OCI-LY3 (cell line): ENCODE data around the gene MTHFD2.

Experiments used
- H2AFZ ChIP-seq: fragments of 200-600, 300-600 bp; shearing (Covaris generic); 2 replicates; pipeline ENCODE4 v1.6.0; 2014; ENCODE audit warnings: antibody characterized with exemption, low read depth, low read length
- H3K27ac ChIP-seq: fragments of 200-600, 300-600 bp; sonication (generic); 2 replicates; pipeline ENCODE4 v1.5.1; 2014; ENCODE audit warnings: mild to moderate bottlenecking, low read length, moderate library complexity, mixed read lengths
- H3K27me3 ChIP-seq: fragments of 200-600, 300-600 bp; sonication (generic); 2 replicates; pipeline ENCODE4 v1.6.1; 2014; ENCODE audit warnings: low read depth, low read length, mixed read lengths
- H3K36me3 ChIP-seq: fragments of 200-600, 300-600 bp; sonication (generic); replicated peaks from 2 replicates; pipeline ENCODE3; 2014; ENCODE audit warnings: low read depth, low read length, mixed read lengths
- H3K4me1 ChIP-seq: fragments of 300-600, 200-600 bp; sonication (generic); 2 replicates; pipeline ENCODE4 v1.6.1; 2014; ENCODE audit warnings: low read length, mixed read lengths
- H3K4me2 ChIP-seq: fragments of 200-600, 300-600 bp; sonication (generic); 2 replicates; pipeline ENCODE4 v1.6.1; 2014; ENCODE audit warnings: low read length, mixed read lengths
- H3K4me3 ChIP-seq: fragments of 300-600, 200-600 bp; sonication (generic); 2 replicates; pipeline ENCODE4 v1.5.1; 2014; ENCODE audit warnings: antibody characterized with exemption, mild to moderate bottlenecking, low read length, moderate library complexity
- H3K79me2 ChIP-seq: fragments of 300-600, 200-600 bp; shearing (Covaris generic); 2 replicates; pipeline ENCODE4 v1.6.1; 2014; ENCODE audit warnings: mild to moderate bottlenecking, low read length, mixed read lengths
- H3K9ac ChIP-seq: fragments of 300-600, 200-600 bp; shearing (Covaris generic); 2 replicates; pipeline ENCODE4 v1.6.0; 2014; ENCODE audit warnings: mild to moderate bottlenecking, low read length, moderate library complexity
- H3K9me3 ChIP-seq: fragments of 200-600, 300-600 bp; shearing (Covaris generic); 2 replicates; pipeline ENCODE4 v1.6.1; 2014; ENCODE audit warnings: low read length, mixed read lengths; ENCODE audit not compliant: insufficient read depth
- H4K20me1 ChIP-seq: fragments of 200-600, 300-600 bp; sonication (generic); 2 replicates; pipeline ENCODE4 v1.6.1; 2016; ENCODE audit warnings: low read length, mixed read lengths; ENCODE audit not compliant: insufficient read depth
- CTCF ChIP-seq: fragments of 200-600, 300-600 bp; sonication (generic); IDR thresholded peaks from 2 replicates; pipeline ENCODE4 v1.5.1; 2014; ENCODE audit warnings: antibody characterized with exemption, low read length, low read depth
- EZH2phosphoT487 ChIP-seq: fragments of 200-600 bp; shearing (Covaris generic); IDR thresholded peaks from 2 replicates; pipeline ENCODE4 v1.6.1; 2018; ENCODE audit warnings: antibody characterized with exemption, mixed run types, low read depth

Gene MTHFD2

GRCh38 chr2:74198461-74199274 is at the start of gene MTHFD2:
Gene MTHFD2 (plus strand): TSS chr2:74198615. CDS start chr2:74198642, 27 bp downstream.
- peaks cover 46% of the 10 kb centered on the region for H3K4me1 ChIP-seq
- peak within 1 kb of the TSS; percentile 97 for H3K4me2 ChIP-seq
- H3K4me3 ChIP-seq, result peak within 1 kb of the TSS; percentile 100
- peak within 1 kb of the TSS; percentile 99 for H3K9ac ChIP-seq
- H3K36me3 ChIP-seq, result peaks cover 27% of the 10 kb centered on the region
- H2AFZ ChIP-seq, result peak within 1 kb of the TSS; percentile 82
- peak within 1 kb of the TSS; percentile 92 for H3K27ac ChIP-seq
- no peaks in the 10 kb centered on the region for H3K27me3 ChIP-seq
- H3K9me3 ChIP-seq, result no peaks in the 10 kb centered on the region
- TF ChIP-seq EZH2phosphoT487, result no peak
- peak; percentile 68 for TF ChIP-seq CTCF
- peaks cover 46% of the 10 kb centered on the region for H4K20me1 ChIP-seq
- peaks cover 63% of the 10 kb centered on the region for H3K79me2 ChIP-seq

DNA sequence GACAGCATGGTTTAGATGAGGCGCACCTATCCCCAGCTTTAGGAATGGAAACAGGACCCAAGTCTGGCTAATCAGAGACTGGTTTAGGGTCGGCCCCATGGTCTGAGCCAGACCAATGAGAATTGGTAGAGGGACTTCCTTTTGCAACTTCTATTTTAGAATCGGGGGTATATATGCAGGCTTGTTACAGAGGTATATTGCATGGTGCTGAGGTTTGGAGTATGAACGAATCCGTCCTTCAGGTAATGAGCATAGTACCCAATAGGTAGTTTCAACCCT is 49.2 kb upstream of the MTHFD2 start:
- H3K79me2 ChIP-seq, result peaks cover 23% of the 10 kb centered on the region
- H4K20me1 ChIP-seq, result peaks cover 13% of the 10 kb centered on the region; the same call in 1 of the 2 replicates
- H3K27me3 ChIP-seq, result no peaks in the 10 kb centered on the region
- H3K4me2 ChIP-seq, result no peak overlapping the region
- H3K4me3 ChIP-seq, result no peak overlapping the region
- peaks cover 31% of the 10 kb centered on the region for H3K36me3 ChIP-seq
- TF ChIP-seq EZH2phosphoT487 (no peak), CTCF (no peak)
- no peak overlapping the region for H3K9ac ChIP-seq
- H3K4me1 ChIP-seq, result peaks cover 14% of the 10 kb centered on the region
- no peak overlapping the region for H3K27ac ChIP-seq
- no peak overlapping the region for H2AFZ ChIP-seq
- H3K9me3 ChIP-seq, result no peaks in the 10 kb centered on the region

GRCh38 chr2:74149570-74150319 is 48.7 kb upstream of the MTHFD2 start:
- no peaks in the 10 kb centered on the region for H3K9me3 ChIP-seq
- H2AFZ ChIP-seq, result no peak overlapping the region
- H3K4me3 ChIP-seq, result no peak overlapping the region
- H3K9ac ChIP-seq, result no peak overlapping the region
- TF ChIP-seq CTCF (no peak), EZH2phosphoT487 (no peak)
- peaks cover 18% of the 10 kb centered on the region; the same call in 1 of the 2 replicates for H4K20me1 ChIP-seq
- H3K79me2 ChIP-seq, result peaks cover 29% of the 10 kb centered on the region
- H3K36me3 ChIP-seq, result peaks cover 36% of the 10 kb centered on the region
- no peaks in the 10 kb centered on the region for H3K27me3 ChIP-seq
- no peak overlapping the region for H3K4me2 ChIP-seq
- no peak overlapping the region for H3K27ac ChIP-seq
- H3K4me1 ChIP-seq, result peaks cover 14% of the 10 kb centered on the region

GRCh38 chr2:74152954-74153353 is 45.5 kb upstream of the MTHFD2 start:
- H3K79me2 ChIP-seq, result peaks cover 36% of the 10 kb centered on the region
- H3K27me3 ChIP-seq, result no peaks in the 10 kb centered on the region
- no peak overlapping the region for H3K9ac ChIP-seq
- peaks cover 26% of the 10 kb centered on the region for H4K20me1 ChIP-seq
- no peak overlapping the region for H3K4me2 ChIP-seq
- H3K36me3 ChIP-seq, result peaks cover 62% of the 10 kb centered on the region
- H2AFZ ChIP-seq, result no peak overlapping the region
- no peak for TF ChIP-seq EZH2phosphoT487
- TF ChIP-seq CTCF, result no peak
- no peak overlapping the region for H3K4me3 ChIP-seq
- H3K27ac ChIP-seq, result no peak overlapping the region
- H3K9me3 ChIP-seq, result no peaks in the 10 kb centered on the region
- H3K4me1 ChIP-seq, result peaks cover 8% of the 10 kb centered on the region
